NK-92 treated with Interleukin-12 subunit alpha and Interleukin-12 subunit beta, amount 100 ng/mL, for 24 hours (cell line): ENCODE measurements around the gene PXT1.
"Not testable (repeated sequence)": the region's sequence is repeated elsewhere in the genome, so short reads cannot be mapped to it uniquely, and the experiment has no call there.

ENCODE experiments used
- DNase-seq: peaks from one replicate; lab custom pipeline; 2025; lab: John Stamatoyannopoulos, UW

Gene PXT1

DNA sequence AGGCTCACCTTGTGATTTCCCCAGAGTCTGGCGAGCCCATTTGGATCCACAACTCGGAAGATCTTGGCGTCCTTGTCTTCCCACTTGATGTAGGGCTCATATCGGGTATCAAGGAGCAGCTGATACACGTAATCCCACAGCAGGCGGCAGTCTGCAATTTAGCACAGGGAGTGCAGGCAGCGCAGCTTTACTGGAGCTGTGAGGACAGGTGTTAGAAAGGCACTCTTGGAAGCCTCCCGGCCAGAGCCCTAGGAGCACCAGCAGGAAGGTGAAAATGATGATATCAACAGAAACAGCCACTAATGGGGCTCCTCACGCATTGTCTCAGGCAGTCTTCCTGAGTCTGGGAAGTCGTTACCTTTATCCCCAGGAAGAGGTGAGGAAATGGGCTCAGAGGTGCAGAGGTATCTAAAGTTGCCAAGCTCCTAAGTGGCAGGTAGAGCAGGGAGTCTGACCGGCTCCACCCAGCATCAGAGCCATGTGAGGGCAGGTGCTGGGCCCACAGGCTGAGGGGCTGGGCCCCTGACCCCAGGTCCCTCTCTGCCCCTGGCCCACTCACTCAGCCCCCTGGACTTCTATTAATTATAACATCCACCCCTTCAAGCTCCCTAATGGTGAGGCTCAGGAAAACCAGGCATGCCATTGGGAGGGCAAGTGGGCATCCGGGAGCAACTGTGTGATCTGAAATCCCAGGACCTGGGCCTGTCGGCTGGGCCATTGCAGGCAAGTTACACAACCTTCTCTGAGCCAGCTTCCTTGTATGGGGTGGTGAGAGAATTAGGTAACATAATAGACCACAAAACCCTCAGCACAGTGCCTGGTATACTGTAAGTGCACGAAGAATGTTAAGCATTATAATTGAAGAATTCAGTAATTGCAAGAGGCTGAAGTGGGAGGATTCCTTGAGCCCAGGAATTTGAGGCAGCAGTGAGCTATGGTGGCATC, 73.5 kb downstream of the PXT1 start:
- peak; percentile 34 for DNase-seq

DNA sequence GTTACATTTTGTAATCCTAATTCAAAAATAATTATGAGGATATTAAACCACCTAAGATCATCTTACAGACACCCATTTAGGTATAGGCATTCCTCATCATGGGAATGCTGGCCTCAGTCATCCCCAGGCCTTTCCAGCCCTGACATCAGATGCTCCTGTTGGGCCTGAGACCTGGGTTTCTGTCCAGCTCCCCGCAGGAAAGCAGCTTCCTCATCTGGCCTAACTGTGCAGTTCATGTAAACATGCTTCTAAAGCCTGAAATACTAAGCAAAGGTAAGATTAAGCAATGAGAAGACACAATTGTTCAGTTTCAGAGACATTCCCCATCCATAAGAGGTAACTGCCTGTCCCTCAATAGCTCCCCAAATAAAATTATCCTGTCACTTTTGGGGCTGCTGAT, 74.2 kb downstream of the PXT1 start:
- DNase-seq: no peak

DNA sequence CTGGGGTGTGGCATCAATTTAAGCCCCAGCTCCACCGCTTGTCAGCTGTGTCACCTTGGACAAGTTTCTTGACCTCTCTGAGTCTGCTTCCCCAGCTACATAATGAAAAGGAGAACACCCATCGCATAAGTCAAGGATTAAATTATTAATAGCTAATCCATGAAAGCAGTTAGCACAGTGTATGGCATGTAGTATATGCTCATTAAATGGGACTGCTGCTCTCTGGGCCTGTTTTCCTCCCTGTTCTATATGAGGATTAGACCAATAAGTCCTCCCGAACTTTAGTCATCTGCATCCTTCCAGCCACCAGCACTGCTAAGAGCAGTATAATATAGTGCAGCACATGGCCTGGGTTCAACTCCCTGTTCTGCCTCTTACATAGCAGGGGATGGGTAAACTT, 74.9 kb downstream of the PXT1 start:
- DNase-seq: no peak

DNA sequence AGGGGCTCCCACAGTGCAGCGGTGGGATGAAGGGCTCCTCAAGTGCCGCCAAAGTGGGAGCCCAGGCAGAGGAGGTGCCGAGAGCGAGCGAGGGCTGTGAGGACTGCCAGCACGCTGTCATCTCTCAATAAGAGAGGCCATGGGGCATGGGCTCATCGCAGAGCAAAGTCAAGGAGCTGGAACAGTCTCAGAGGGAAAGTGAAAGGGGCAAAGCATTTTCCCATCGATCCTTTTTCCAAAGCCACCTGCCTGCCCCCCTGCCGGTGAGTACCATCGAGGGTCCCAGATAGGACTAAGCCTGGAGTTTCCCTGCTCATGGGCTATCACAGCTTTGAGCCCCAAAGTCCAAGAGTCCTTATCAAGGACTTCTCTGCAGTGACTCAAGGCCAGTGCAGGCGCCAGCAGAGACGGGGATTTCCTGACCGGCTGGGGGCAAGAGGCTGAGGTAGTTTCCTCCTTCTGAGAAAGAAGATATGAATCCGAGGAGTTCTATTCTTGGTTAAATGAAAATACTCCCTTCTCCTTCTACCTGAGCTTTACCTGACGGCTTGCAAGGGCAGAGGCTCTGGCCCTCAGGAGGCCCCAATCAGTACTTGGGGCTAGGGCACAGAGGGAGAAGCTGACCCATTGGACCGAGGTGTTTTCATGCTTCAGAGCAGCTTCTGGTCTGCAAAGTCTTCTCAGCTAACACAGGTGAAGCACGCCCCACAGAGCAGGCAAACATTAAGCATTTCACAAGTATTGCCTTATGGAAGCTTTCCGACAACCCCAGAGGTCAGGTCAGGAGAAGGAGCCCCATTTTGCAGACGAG, 77.8 kb downstream of the PXT1 start:
- DNase-seq: no peak

DNA sequence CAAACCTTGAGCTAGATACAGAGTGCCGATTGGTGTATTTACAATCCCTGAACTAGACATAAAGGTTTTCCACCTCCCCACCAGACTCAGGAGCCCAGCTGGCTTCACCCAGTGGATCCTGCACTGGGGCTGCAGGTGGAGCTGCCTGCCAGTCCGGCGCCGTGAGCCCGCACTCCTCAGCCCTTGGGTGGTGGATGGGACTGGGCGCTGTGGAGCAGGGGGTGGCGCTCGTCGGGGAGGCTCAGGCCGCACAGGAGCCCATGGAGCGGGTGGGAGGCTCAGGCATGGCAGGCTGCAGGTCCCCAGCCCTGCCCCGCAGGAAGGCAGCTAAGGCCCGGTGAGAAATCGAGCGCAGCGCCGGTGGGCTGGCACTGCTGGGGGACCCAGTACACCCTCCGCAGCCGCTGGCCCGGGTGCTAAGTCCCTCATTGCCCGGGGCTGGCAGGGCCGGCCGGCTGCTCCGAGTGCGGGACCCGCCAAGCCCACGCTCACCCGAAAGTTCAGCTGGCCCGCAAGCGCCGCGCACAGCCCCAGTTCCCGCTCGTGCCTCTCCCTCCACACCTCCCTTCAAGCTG, 78.5 kb downstream of the PXT1 start:
- not testable (repeated sequence) for DNase-seq

DNA sequence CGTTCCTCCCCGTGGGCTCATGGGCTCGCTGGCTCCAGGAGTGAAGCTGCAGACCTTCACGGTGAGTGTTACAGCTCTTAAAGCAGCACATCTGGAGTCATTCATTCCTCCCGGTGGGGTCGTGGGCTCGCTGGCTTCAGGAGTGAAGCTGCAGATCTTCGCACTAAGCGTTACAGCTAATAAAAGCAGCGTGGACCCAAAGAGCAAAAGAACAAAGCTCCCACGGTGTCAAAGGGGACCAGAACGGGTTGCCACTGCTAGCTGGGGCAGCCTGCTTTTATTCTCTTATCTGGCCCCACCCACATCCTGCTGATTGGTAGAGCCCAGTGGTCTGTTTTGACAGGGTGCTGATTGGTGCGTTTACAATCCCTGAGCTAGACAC, 79.3 kb downstream of the PXT1 start:
- not testable (repeated sequence) for DNase-seq

DNA sequence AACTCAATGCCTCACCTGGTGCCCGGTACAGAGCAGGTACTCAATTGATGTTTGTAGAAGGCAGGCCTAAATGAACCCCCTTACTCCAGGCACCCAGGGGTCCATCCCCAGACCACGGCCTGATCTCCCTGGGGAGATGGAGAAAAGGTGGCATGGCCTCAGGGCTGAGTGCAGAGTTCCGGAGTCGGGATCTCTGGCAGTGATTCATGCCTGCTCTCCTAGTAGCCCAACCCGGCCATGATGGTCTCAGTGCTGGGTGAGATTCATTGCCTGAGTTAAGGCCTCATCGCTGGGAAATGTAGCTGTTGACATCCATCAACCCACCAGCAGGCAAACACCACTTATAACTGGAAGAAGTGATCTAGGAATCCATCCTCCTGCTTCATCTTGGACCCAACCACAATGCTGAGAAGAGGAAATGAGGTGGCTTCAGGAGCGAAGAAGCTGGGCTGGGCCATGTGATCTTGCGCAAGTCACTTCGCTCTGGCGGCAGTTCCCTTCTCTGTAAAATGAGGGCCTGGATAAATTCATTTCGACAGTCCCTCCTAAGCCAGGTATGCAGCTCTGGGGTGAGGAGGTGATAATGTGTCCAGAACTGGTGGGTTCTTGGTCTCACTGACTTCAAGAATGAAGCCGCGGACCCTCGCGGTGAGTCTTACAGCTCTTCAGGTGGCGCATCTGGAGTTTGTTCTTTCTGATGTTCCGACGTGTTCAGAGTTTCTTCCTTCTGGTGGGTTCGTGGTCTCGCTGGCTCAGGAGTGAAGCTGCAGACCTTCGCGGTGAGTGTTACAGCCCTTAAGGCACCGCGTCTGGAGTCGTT, 79.9 kb downstream of the PXT1 start:
- no peak for DNase-seq

DNA sequence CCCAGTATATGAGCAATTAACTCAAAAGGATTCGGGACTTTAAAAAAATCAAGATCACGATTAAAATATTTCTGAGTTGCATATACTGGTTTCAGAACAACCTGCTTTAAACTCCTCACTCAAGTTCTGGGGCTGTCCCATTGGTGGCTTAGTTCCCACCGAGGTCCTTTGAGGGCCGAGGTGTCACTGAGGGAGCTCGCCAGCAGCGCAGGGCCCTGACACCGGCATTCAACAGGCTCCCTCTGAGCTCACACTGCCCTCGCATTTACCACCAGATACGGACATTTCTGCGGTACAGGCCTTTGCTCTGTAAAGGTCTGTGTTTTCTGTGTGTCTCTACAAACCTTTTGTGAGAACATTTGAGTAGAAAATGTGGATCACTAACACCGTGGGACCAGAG, 81.6 kb downstream of the PXT1 start:
- DNase-seq: no peak

DNA sequence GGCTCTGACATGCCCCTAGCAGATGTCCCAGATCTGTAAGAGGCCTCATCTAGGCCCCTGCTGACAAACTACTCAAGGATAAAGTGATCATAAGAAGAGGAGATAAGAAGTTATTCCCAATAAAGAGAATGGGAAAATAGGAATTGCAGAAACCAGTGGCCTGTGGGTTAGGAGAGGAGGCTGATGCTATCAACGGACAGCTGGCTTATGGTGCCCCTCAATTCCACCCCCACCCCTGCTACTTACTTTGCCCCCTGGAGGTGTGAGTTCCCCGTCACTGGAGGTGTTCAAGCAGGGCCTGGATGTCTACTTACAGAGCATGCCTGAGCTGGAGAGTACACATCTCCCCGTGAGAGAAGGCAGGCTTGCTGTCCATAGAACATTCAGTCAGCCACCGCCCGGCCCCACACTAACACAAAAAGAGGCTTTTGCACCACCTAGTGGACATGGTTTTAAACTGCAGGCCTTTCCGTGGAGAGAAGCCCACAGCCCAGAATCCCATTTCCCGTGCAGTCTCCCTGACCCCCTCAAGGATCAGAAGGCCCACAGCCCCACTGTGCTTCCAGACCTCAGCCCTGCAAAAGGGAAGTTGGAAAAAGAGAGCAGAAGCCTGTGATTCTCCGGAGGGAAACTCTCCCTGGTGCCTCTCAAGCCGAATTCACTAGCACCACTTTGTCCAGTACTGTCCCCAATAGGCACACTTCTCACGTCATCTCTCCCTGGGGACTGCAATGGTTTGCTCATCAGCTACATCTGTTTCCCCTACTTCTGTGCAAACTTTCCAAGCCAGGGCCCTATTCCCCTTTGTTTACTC, 82.2 kb downstream of the PXT1 start:
- peak; percentile 62 for DNase-seq

DNA sequence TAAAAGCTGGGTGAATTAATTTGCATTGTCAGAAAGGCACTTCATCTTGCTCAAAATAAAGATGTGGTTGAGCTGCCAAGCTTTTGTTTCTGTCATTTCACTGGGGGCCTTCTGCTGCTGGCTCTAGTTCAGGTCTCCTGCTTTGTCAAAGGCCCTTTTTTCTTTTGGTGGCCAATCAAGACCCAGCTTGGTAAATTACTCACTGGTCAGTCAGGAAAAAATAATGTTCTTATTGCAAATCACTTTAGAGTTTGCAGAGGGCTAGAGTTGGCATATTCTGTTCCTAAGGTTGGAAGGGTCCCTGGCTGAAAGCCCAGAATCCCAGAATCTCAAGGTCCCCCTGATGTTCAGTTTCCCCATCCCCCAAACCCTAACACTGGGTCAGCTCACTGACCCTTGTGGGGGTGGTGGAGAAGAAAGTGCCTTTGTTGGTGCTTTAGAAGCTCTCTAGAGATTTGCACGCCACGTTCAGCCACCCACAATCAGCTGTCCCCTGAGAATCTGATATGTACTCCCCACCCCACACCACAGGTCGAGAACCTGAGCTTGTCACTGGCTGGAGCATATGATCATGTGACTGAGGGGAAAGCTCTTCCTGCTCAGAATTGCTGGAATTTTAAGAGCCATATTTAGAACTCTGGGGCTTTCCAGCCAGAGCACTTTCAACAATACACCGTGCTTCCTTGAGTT, 84.3 kb downstream of the PXT1 start:
- no peak for DNase-seq

DNA sequence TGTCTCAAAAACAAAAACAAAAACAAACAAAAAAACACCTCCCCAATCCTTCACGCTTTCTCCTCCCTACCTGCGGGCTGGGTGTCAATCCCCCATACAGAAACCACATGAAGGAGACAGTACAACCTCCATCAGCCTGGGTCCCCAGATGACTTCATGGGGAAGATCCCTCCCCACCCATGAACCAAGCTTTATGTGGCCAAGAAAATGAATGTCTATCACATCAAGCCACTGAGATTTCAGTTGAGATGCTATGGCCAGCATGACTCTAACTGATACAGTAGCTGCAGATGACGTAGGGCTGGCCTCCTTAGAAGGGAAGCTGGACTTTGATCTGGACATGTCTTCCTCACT, 84.8 kb downstream of the PXT1 start:
- no peak for DNase-seq

DNA sequence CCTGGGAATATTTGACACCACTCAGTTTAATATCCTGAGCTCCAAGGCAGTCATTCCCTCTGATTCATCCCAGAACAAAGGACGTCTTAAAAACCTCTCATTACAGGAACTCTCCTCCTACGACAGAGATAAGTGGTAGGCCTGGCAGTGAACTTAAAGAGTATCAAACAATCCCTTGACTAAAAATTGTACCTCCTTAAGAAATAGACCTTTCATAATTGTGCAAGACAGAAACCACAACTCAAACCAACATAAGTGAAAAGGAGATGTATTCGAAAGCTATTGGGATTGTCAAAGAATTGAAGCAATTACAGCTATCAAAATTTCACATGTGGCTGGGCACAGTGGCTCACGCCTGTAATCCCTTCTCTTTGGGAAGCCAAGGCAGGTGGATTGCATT, 86.8 kb downstream of the PXT1 start:
- DNase-seq: no peak

DNA sequence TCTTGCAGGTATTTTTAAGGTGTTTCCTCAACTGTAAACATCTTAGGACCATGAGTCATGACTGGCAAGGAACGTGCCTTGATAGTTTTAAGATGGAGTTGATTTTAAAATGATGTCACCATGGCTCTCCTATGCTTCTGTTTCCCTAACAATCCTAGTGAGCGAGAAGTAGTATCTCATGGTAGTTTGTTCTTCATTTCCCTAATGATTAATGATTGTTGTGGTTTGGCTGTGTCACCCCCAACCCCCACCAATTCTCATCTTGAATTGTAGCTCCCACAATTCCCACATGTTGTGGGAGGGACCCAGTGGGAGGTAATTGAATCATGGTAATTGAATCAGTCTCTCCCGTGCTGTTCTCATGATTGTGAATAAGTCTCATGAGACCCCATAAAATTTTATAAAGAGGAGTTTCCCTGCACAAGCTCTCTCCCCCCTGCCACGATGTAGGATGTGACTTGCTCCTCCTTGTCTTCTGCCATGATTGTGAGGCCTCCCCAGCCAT, 89.2 kb downstream of the PXT1 start:
- DNase-seq: no peak

DNA sequence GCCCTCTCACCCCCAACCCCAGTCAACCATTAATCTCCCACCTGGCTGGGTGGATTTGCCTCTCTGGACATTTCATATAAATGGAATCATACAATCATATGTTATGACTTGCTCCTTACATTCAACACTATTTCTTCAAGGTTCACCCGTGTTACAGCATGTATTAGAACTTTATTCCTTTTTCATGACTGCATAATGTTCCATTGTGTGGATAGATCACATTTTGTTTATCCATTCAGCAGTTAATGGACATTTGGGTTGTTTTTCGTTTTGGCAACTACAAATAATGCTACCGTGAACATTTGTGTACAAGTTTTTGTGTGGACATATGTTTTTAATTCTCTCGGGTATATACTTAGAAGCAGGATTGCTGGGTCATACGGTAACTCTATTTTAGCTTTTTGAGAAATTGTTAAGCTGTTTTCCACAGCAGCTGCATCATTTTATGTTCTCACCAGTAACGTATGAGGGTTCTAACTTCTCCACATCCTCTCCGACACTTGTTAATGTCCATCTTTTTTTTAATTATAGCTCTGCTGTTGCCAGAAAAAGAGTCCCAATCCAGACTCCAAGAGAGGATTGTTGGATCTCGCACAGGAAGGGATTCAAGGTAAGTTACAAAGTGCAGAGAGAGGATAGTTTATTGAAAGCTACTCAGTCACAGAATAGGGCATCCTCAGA, 90.0 kb downstream of the PXT1 start:
- no peak for DNase-seq

DNA sequence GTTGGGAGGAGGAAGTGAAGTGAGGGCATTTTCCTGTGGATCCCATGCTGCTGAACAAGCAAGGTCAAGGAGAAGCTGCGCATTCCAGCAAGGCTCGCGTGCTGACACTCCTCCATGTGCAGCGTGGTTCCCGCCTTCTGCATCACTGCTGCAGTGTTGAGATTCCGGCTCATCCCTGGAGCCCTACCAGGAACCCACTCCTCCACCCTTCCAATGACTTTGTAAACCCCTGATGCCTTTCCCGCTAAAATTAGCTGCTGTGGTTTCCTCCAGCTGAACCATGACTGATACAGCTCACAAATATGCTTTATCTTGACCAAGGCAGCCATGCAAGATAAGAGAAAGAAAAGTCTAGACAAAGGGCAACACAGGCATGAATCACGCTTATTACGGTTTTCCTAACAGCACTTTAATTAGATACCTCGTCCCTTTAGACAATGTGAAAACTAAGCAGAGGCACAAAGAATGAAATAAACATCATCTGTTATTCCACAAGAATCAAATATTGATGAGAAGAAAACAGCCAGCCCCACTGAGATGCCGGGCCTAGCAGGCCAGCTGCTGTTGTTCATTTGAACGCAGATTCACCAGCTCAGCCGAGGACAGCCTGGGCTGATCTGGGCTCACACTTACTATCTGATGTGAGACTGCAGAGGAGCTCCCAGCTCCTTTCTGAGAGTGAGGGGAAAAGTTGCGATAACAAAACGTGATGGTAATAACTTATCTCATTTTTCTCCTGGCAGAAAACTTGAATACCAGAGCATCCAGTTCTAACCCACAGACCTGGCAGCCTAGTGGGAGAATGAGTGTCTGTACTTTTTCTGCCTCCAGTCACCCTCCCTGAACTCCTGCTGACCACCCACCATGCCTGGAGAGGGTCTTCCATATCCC, 91.7 kb downstream of the PXT1 start:
- no peak for DNase-seq

DNA sequence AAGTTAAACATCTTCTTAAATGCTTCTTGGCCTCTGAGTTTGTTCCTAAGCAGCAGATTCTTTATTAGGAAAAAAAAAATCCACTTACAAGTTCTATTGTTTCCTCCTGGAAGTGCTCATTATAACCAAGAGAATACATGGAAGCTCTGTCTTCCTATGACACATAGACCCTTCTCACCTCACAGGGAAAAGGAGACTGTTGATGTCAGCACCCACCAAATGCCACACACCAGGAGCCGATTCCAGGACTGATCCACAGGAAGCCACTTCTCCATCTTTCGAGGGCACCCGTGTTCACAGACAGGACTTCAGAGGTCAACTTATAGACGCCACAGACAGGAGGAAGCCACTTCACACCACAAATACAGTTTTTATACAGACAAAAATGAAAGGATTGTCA, 92.6 kb downstream of the PXT1 start:
- no peak for DNase-seq

DNA sequence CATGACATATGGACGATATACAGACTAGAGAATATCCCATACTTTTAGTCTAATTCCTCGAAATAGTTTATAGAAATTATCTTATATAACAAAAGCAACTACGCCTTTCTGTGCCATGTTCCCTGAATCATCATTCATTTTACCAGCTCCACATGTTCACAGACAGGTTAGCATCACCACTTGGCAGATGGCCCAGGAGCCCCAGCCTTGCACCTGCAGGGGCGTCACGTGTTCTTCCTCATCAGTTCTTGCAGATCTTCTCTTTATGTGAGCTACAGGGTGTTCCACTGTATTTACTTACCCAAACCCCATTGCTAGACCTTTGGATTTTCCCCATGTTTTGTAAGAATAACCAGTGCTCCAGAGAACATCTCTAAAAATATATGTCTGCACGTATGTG, 93.4 kb downstream of the PXT1 start:
- DNase-seq: no peak

DNA sequence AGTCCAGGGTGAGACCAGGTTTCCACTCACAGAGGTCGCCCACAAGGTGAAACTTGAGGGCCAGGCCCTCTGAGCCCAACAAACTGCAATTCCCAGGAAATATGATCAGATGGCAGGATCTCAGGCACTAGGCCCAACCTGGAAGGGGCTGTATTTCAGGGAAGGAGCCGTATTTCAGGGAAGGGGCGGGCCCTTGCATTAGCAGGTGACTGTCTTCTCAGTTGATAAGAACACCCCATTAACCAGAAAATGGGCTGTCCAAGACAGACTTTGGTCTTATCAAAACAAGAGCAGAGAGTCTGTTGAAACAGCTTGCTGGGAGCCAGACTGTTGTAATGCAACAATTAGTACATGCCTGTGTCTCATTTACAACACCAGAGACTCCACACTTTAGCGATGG, 95.0 kb downstream of the PXT1 start:
- DNase-seq: no peak
